ENCODE measurements around the gene SERPINA6.
"Not testable (repeated sequence)": the region's sequence is repeated elsewhere in the genome, so short reads cannot be mapped to it uniquely, and the experiment has no call there.

Gene SERPINA6

DNA sequence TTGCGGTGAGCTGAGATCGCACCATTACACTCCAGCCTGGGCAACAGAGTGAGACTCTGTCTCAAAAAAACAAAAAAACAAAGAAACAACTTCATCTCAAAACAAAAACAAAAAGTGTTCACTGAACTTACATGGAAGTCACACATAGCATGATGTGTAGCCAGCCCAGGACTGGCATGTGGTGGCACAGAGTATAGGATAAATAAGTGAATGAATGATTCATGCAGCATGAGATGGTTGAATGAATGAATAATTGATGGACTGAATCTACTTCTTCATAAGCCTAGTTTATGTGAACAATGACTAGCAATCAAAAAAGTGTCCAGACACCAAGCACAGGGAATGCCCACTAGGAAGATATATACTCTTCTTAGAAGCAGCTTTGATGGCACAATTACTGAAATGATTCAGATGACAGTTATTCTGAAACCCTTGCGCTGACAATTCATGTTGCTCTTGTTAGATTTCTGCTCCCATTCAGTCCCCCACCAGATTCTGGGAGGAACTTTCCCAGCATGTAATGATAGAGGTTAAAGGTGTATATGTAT is 31.6 kb upstream of the SERPINA6 start:
- no peak for DNase-seq (ENCODE audit: low read depth)

DNA sequence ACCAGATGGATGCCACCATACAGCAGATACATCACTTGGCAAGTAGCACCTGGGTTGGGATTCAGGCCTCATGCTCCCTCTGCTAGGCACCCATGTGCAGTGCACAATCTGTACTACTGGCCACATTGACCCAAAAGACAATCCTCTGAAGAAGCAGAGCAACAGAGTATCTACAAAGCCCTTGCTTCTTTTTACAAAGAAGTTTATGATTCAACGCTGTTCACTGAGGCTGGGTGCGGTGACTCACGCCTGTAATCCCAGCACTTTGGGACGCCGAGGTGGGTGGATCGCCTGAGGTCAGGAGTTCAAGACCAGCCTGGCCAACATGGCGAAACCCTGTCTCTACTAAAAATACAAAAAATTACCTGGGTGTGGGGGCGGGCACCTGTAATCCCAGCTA is 31.1 kb upstream of the SERPINA6 start:
- DNase-seq (ENCODE audit: low read depth) = not testable (repeated sequence)

DNA sequence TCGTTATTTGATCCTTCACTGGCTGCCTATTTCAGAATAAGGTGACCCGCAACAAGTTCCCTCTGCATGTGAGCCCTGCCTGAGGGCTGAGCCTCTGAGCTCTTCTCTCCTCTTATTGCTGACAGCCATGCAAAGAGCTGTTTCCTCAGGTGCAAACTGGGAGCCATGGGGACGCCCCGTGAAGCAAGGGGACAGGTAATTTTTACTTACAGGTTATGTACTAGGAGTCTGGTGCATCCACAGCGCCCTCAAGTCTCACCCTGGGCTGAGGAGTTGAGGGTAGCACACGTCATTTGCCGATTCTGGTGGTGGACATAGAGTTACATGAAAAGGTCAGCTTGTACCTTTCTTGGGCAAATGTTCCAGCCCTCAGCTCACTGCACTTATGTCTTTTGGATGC is 26.1 kb upstream of the SERPINA6 start:
- no peak for DNase-seq (ENCODE audit: low read depth)

DNA sequence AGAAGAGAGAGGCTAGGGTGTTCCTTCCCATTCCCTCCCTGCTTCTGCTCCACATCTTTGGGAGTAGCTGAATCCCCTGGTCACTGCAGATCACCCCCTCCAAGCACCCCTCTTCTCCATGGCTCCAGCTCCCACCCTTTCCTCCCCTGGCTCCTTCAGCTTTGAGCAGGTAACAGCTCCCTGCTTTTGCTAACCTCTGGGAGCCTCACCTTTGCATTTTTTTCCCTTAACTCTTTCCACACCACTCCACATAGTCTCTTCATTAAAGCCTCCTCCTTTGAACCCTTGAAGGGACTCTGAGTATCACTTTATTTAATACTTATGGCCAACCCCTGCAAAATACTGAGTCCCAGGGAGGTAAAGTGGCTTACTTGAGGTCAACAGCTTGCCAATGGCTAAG is 25.7 kb upstream of the SERPINA6 start:
- DNase-seq (ENCODE audit: low read depth) = no peak

DNA sequence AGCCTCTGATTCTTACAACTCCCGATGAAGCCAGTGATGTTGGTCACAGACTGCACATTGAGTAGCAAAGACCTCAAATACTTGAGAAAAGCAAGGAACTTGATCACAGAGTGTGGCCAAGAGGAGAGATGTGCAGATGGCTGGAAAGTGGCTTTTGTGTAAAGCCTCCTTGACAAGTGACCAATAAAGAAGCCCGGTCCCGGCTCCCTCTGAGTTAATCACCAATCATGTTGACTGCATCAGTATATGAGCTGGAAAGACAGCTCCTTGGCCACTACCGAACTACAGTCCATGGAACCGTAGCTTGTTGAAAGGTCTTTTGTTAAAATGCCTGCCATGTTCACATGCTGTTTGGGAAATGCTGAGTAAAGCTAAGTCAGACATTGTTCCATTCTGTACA is 23.7 kb upstream of the SERPINA6 start:
- no peak for DNase-seq (ENCODE audit: low read depth)

DNA sequence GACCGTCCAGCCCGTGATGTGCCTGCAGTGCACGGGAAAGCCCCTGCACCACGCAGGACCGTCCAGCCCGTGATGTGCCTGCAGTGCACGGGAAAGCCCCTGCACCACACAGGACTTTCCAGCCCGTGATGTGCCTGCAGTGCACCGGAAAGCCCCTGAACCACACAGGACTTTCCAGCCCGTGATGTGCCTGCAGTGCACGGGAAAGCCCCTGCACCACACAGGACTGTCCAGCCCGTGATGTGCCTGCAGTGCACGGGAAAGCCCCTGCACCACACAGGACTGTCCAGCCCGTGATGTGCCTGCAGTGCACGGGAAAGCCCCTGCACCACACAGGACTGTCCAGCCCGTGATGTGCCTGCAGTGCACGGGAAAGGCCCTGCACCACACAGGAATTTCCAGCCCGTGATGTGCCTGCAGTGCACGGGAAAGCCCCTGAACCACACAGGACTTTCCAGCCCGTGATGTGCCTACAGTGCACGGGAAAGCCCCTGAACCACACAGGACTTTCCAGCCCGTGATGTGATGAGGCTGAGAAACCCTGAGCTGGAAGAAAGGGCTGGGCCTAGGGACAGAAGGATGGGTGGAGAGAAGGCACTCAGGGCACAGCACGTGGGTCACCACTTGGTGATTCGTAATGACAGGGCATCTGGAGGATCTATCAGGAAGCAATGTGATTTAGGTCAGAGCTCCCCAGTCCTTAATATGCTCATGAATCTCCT is 23.1 kb upstream of the SERPINA6 start:
- not testable (repeated sequence) for DNase-seq (ENCODE audit: low read depth)

DNA sequence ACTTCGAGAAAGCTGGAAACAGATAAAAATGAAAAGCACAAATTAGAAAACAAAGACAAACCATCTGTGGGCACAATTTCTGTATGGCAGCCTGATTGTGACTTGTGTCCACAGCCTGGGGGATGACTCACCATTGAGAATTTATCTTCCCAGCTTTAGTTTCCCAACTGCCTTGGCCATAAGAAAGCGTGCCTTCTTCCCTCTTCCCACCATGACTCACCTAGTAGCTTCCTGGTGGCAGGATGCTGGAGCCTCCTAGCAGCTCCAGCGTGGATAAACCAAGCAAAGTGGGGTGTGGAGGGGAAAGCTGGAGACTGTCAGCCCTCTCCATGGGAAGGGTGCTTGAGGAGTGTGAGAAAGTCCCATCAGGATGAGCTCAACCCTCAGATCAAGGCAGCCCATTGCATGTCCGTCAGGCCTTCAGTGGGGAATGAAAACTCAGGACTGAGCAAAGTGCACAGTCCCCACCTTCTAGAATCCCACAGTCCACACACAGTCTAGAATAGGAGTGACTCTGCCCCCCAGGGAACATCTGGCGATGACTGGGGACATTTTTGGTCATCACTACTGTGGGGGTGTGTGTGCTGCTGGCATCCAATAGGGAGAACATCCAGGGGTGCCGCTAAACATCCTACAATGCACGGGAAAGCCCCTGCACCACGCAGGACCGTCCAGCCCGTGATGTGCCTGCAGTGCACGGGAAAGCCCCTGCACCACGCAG is 22.4 kb upstream of the SERPINA6 start:
- DNase-seq (ENCODE audit: low read depth) = no peak

DNA sequence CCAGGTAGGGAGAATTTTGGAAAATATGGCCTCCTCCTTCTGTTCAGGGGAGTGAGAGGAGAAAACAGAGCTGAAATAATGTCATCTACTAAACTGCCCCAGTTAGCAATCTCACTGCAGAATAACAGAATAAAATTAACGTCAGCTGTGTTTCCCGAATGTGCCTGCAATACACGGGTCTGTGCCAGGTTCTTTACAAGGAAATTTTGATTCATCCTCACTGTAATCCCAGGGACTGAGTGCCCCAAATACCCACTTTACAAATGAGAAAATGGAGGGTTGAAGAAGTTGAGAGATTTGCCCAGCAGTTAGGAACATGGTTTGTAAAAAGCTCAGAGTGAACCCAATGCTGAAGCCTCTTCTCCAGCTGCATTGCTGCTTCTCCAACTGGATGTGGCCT is 21.3 kb upstream of the SERPINA6 start:
- DNase-seq (ENCODE audit: low read depth) = no peak

DNA sequence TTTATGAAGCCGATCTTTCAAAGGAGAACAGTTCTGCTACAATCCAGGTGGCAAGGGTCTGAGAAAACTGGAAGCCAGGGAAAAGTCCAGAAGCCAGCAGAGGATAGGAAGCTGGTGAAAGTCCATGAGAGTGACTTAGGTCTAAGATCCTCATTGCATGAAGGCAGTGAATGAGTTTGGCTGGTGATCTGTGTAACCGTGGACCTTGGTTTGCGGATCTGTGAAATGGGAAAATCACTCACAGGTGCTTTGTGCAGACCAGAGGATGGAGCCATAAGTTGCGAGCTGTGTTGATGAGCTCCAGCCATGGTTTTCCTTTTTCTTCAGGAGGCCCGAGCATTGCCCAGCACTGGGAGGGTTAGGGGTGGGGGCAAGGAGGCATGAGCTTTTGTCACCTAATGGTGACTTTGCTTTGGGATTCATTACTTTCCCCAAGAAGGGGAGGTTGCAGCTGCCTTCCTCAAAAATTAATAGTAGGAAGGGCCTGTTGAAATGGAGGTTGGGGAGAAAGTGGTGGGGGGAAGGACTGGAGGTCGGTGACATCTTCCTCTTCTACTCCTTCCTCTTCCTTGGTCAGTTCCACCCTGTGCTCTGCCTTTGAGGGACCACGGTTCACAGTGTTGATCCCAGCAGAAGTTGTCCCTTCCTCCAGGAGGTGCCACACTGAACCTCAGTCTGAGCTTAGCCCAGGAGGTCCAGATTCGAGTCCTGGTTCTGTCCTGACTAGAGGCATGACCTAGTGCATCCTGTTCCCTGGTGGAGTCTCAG is 20.3 kb upstream of the SERPINA6 start:
- no peak for DNase-seq (ENCODE audit: low read depth)

DNA sequence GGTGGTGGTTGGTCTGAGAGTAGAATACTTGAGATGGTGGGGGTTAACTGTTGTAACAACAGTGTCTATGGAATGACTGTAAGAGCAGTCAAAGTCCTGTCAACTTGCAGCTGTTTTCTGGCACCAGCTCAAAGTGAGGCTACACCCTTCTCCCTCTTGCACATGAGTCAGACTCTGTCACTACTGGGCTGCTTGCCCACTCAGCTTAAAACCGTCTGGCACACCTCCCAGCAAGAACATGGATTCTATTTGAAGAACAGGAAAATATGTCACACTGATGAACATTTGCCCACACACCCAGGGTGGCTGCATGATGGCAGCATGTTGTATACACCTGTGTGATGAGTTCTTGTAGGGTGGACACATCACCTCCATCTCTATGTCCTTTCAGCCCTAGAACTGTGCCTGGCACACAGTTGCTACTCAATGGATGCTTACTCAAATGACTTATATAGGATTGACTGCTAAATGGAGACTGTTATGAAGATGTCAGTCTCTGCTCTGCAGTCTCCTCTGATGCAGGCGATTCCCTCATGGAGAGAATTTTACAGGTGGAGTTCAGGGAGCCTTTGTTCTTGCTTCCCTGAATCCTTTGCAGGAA is 19.3 kb upstream of the SERPINA6 start:
- no peak for DNase-seq (ENCODE audit: low read depth)

DNA sequence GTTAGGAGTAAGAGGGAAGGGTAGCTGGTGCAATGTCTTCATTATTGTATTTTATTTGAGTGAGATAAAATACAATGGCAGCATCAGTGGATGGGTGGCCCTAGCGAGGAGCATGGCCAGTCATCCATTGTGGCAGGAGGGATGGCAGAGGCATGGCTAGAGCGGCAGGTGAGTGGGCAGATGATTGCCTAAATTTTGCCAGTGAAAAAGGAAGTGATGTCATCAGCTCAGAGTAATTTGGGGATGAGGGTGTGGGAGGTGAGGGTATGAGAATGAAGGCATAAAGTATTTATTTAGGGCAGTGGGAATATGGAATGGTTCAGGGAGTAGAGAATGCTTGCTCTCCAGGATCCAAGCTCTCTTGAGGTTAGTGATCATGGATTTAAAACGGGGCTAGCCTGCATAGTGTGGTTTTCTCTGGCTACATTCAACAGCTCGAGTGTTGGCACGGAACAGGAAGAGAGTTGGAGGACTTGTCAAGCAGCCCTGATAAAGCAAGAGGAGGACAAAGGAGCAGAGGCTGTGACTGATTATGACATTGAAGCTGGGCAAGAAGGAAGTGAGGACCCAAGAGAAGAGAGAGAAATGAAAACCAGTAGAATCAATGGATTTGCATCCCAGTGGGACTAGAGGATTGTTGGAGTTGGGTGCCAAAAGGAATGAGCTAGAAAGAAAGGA is 18.7 kb upstream of the SERPINA6 start:
- no peak for DNase-seq (ENCODE audit: low read depth)

DNA sequence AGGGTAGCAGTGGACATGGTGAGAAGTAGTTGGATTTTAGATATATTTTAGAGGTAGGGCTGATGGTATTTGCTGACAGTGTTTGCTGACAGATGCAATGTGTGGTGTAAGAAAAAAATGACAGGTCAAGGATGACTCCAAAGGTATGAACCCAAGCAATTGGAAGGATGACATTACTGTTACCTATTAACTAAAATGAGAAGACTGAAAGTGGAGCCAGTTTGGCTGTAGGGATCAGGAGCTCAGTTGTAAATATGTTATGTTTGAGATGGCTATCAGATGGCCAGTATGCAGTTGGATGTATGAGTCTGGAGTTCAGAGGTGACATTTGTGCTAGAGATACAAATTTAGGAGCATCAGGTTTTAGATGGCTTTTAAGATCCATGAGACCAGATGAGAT is 17.4 kb upstream of the SERPINA6 start:
- no peak for DNase-seq (ENCODE audit: low read depth)

DNA sequence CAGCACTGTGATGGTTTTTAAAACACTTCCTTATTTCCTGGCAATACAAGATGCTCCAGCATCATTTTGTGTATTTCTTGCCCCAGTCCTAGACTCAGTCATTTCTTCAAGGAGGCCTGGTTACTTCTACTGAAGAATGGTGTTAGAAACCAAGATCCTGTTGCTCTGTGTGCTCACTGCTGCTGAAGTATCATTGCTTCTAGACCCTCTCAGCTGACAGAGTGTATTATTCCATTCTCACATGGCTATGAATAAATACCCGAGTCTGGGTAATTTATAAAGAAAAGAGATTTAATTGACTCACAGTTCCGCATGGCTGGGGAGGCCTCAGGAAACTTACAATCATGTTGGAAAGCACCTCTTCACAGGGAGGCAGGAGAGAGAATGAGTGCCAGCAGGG is 14.9 kb upstream of the SERPINA6 start:
- no peak for DNase-seq (ENCODE audit: low read depth)

DNA sequence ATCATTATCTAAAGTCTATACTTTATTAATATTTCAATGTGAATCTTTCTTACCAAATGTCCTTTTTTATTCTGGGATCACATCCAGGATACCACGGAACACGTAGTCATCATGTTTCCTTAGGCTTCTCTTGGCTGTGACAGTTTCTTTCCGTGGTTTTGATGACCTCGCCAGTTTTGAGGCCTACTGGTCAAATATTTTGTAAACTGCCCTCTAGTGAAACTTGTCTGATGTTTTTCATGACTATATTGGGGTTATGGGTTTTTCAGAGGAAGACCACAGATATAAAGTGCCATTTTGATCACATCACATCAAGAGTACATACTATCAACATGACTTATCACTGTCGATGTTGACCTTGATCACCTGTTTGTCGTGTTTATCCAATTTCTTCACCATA is 14.1 kb upstream of the SERPINA6 start:
- no peak for DNase-seq (ENCODE audit: low read depth)

DNA sequence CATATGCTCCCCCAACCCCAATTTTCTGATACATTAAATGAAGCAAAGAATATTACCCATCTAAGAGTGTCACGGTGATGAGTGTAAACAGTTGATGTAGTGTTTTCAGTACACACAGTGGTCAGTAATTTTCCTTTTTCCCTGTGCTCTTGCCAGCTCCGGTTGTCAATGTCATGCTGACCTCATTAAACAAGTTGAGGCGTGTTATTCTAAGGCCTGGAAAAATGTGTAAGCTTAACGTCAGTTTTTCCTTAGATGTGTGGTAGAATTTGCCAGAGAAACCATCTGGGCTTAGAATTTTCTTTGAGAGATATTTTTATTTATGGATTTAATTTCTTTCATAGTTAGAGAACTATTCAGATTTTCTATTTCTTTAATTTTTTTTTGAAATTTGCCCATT is 11.7 kb upstream of the SERPINA6 start:
- DNase-seq (ENCODE audit: low read depth) = no peak

DNA sequence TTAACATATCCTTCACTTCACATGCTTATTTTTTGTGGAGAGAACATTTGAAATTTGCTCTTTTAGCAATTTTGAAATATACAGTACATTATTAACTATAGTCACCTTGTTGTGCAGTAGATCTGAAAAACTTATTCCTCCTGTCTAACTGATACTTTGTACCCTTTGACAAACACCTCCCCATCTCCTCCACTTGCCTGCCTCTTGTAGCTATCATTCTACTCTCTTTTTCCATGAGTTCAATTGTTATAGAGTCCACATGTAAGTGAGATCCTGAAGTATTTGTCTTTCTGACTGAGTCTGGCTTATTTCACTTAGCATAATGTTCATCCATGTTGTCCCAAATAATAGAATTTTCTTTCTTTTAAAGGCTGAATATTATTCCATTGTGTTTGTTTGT is 9.5 kb upstream of the SERPINA6 start:
- no peak for DNase-seq (ENCODE audit: low read depth)

DNA sequence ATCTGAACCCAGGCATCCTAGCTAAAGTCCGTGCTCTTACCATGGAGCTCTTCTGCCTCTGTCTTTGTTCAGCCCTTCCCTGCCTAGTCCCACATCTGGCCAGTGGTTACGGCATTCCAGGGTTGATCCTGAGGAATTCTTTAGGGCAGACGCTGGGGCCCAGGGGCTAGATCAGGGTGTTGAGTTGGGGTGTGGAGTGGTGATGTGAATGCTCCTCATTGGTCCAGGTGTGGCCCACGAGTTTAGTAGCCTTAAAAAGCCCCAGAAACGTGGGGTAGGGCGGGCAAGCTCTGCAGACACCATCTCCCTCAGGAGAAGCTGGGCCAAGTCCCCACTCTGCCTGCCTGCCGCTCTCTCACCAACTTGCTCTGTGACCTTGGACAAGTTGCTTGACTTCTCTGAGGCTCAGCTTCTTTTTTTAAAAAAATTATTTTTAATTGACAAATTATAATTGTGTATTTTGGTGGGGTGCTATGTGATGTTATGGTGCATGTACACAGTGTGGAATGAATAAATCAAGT is 9.0 kb upstream of the SERPINA6 start:
- DNase-seq (ENCODE audit: low read depth) = no peak

DNA sequence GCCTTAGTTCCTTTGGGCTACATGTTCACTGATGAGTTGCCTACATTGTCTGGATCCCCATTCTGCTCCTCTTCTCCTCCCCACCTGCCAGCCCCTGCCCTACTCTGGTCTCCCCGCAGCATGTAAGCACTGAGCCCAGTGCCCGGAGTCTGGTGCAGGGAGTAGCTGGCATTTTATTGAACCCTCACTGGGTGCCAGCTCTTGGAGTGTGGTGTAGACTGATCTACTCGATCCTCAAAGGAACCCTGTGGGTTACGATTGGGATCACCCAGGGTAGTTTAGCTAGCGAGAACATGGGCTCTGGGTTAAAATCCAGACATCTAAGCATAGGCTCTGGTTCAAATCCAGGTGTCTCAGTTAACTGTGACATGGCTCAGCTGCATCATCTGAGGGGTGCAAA is 8.3 kb upstream of the SERPINA6 start:
- no peak for DNase-seq (ENCODE audit: low read depth)

DNA sequence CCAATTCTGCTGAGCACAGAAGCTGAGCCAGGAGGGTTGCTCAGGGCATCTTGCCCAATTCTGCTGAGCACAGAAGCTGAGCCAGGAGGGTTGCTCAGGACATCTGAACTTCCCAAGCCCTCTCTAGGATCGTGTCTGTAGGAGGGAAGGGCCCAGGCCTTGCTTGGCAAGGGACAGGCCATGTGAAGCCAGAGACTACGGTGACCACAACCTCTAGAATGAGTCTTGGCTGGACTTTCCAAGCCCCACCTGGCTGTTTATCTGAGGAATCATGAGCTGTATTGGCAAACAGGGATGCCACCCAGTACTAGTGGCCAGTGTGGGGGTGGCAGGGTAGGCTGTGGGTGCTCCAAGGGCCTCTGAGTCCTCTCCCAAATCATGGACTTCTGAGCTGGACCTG is 7.7 kb upstream of the SERPINA6 start:
- DNase-seq (ENCODE audit: low read depth) = no peak

DNA sequence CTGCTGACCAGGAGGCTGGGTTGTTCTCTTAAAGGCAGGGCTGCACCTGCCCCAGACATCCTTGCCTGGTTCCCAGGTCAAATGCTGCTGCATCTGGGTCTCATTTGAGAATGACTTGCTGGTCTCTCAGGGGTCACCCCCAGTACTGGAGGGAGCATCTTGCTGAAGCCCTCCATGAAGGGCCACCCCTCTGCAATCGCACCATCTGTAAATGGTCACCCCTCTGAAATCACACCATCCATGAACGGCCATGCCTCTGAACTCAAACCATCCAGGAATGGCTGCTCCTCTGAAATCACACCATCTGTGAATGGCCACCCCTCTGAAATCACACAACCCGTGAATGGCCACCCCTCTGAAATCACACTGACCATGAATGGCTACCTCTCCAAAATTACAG is 7.3 kb upstream of the SERPINA6 start:
- DNase-seq (ENCODE audit: low read depth) = no peak

DNA sequence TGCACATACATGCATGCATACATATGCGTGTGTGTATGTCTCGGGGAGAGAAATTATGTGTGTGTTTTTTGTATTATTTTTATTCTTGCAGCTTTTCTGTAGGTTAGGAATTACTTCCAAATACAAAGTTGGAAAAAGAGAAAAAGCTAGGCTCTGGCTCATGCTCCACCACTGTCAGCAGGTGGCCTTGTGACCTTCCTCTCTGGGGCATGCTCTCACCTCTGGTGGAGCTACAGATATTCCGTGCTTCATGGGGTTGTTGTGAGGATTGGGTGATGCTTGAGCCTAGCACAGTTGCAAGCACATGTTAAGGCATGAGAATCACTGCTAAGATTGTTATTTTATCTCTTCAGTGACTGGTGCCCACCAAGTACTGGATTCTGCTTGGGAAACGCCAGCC is 6.7 kb upstream of the SERPINA6 start:
- no peak for DNase-seq (ENCODE audit: low read depth)

DNA sequence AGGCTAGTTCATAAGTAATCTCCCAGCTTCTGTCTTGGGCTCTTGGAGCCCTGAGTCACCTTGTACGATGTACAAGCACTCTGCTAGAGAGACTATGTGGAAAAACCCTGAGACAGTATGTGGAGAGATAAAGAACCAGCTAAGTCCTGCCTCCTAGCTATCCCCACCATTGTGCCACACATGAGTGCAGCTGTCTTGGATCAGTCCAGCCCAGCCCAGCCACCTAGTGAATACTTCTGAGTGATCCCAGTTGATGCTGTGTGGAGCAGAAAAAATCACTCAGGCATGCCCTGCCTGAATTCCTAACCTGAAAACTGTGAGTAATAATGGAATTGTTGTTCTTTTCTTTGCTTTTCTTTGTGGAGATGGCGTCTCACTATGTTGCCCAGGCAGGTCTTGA is 5.1 kb upstream of the SERPINA6 start:
- no peak for DNase-seq (ENCODE audit: low read depth)
